HG03354 (cell line): ENCODE measurements around the gene ENTPD1.
"Not testable (repeated sequence)": the region's sequence is repeated elsewhere in the genome, so short reads cannot be mapped to it uniquely, and the experiment has no call there.

Source experiments
- ATAC-seq: cut with Tn5 transposase; IDR thresholded peaks from one replicate; pipeline ENCODE4 v1.9.1; 2021; ENCODE audit warnings: mild to moderate bottlenecking; ENCODE audit not compliant: unreplicated experiment, poor library complexity, severe bottlenecking

Gene ENTPD1

GRCh38 chr10:95756041-95756761, at the start of gene ENTPD1:
ENTPD1 (plus strand) TSS chr10:95756163; CDS start chr10:95756240, 77 bp downstream.
- no peak for ATAC-seq

- ATAC-seq: no peak
These were observed 49.4 kb upstream of the ENTPD1 start for GRCh38 chr10:95706573-95706972.

- ATAC-seq: no peak
These were observed 49.0 kb upstream of the ENTPD1 start for GRCh38 chr10:95706990-95707389.

GRCh38 chr10:95711492-95711891, 44.5 kb upstream of the ENTPD1 start:
- ATAC-seq: no peak

- ATAC-seq: no peak
These were observed 39.5 kb upstream of the ENTPD1 start for GRCh38 chr10:95716466-95716865.

- ATAC-seq: no peak
These were observed 39.1 kb upstream of the ENTPD1 start for GRCh38 chr10:95716866-95717265.

- ATAC-seq: not testable (repeated sequence)
These were observed 35.2 kb upstream of the ENTPD1 start for GRCh38 chr10:95720745-95721144.

- not testable (repeated sequence) for ATAC-seq
These were observed 33.5 kb upstream of the ENTPD1 start for GRCh38 chr10:95722496-95722895.

GRCh38 chr10:95728526-95728925, 27.4 kb upstream of the ENTPD1 start:
- no peak for ATAC-seq

GRCh38 chr10:95729323-95730055, 26.5 kb upstream of the ENTPD1 start:
- no peak for ATAC-seq

GRCh38 chr10:95730233-95730632, 25.7 kb upstream of the ENTPD1 start:
- no peak for ATAC-seq

- ATAC-seq: not testable (repeated sequence)
These were observed 23.1 kb upstream of the ENTPD1 start for GRCh38 chr10:95732907-95733306.

- no peak for ATAC-seq
These were observed 16.9 kb upstream of the ENTPD1 start for GRCh38 chr10:95739056-95739455.

GRCh38 chr10:95741807-95742467, 14.0 kb upstream of the ENTPD1 start:
- peak; percentile 80 for ATAC-seq

GRCh38 chr10:95742485-95742884, 13.5 kb upstream of the ENTPD1 start:
- peak; percentile 17 for ATAC-seq

- no peak for ATAC-seq
These were observed 12.9 kb upstream of the ENTPD1 start for GRCh38 chr10:95742962-95743535.

- ATAC-seq: no peak
These were observed 10.5 kb upstream of the ENTPD1 start for GRCh38 chr10:95745501-95745900.

GRCh38 chr10:95748349-95748748, 7.6 kb upstream of the ENTPD1 start:
- no peak for ATAC-seq

- ATAC-seq: no peak
These were observed 405 bp upstream of the ENTPD1 start for GRCh38 chr10:95755511-95756004.
